A549 (cell line): ENCODE results near the gene CSTPP1.

Experiments used
- CBX2 ChIP-seq: fragments of 200-600 bp; sonication (generic); IDR thresholded peaks from 2 replicates; pipeline ENCODE4 v1.6.1; 2016; ENCODE audit warnings: low read depth, mild to moderate bottlenecking, borderline replicate concordance
- CEBPB ChIP-seq, 2 experiments: fragments of >200 bp in 1 of 2; sonication (Bioruptor Twin) in 1 of 2; formaldehyde crosslinking in 1 of 2; IDR thresholded peaks; 2 replicates each; pipeline ENCODE4 v1.6.1; 2012 to 2016
- CHD4 ChIP-seq: fragments of 200-600 bp; sonication (generic); IDR thresholded peaks from 2 replicates; pipeline ENCODE4 v1.6.1; 2016; ENCODE audit warnings: antibody characterized with exemption, mild to moderate bottlenecking, borderline replicate concordance
- EP300 ChIP-seq, 2 experiments: fragments of >200 bp; sonication (Bioruptor Twin); formaldehyde crosslinking; IDR thresholded peaks; 2 replicates in 1 of 2; 3 replicates in 1 of 2; pipeline ENCODE4 v1.6.1; 2016 to 2017
- ESRRA ChIP-seq: fragments of 150-350 bp; IDR thresholded peaks from 2 replicates; pipeline ENCODE4 v1.6.1; 2014; ENCODE audit warnings: mild to moderate bottlenecking, low read length, borderline replicate concordance
- JUNB ChIP-seq: fragments of >200 bp; sonication (Bioruptor Twin); formaldehyde crosslinking; IDR thresholded peaks from 2 replicates; pipeline ENCODE4 v1.6.1; 2016
- KDM5A ChIP-seq: fragments of 200-600 bp; sonication (generic); IDR thresholded peaks from 2 replicates; pipeline ENCODE4 v1.6.1; 2016; ENCODE audit warnings: antibody characterized with exemption, mild to moderate bottlenecking
- MYC ChIP-seq: IDR thresholded peaks from 2 replicates; pipeline ENCODE4 v1.6.1; 2012; ENCODE audit warnings: mild to moderate bottlenecking, inconsistent platforms, low read length, improper control_type of control experiment, borderline replicate concordance
- NR3C1 ChIP-seq: fragments of >200 bp; sonication (Bioruptor Twin); formaldehyde crosslinking; IDR thresholded peaks from 3 replicates; pipeline ENCODE4 v1.6.1; 2017
- PHF8 ChIP-seq: fragments of 200-600 bp; sonication (generic); IDR thresholded peaks from 2 replicates; pipeline ENCODE4 v1.6.1; 2016; ENCODE audit warnings: low read depth, mild to moderate bottlenecking, antibody characterized with exemption, moderate library complexity, borderline replicate concordance
- POLR2A ChIP-seq: IDR thresholded peaks from 2 replicates; pipeline ENCODE4 v1.6.1; 2012; ENCODE audit warnings: mild to moderate bottlenecking, low read length
- RFX5 ChIP-seq: fragments of 450-650 bp; IDR thresholded peaks from 2 replicates; pipeline ENCODE4 v1.7.1; 2014; ENCODE audit warnings: antibody characterized with exemption, mild to moderate bottlenecking, moderate library complexity
- TF ChIP-seq, protein P1 (sequence below): fragments of >200 bp; sonication (Bioruptor Twin); formaldehyde crosslinking; IDR thresholded peaks from 3 replicates; pipeline ENCODE4 v1.5.1; 2016
- TF ChIP-seq, protein P2 (sequence below): fragments of 450-650 bp; IDR thresholded peaks from 2 replicates; pipeline ENCODE4 v1.6.1; 2014; ENCODE audit warnings: antibody characterized with exemption

- TF ChIP-seq, protein P1, sequence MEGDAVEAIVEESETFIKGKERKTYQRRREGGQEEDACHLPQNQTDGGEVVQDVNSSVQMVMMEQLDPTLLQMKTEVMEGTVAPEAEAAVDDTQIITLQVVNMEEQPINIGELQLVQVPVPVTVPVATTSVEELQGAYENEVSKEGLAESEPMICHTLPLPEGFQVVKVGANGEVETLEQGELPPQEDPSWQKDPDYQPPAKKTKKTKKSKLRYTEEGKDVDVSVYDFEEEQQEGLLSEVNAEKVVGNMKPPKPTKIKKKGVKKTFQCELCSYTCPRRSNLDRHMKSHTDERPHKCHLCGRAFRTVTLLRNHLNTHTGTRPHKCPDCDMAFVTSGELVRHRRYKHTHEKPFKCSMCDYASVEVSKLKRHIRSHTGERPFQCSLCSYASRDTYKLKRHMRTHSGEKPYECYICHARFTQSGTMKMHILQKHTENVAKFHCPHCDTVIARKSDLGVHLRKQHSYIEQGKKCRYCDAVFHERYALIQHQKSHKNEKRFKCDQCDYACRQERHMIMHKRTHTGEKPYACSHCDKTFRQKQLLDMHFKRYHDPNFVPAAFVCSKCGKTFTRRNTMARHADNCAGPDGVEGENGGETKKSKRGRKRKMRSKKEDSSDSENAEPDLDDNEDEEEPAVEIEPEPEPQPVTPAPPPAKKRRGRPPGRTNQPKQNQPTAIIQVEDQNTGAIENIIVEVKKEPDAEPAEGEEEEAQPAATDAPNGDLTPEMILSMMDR = no peak
- TF ChIP-seq CBX2 (no peak), POLR2A (no peak), PHF8 (no peak), CEBPB (IDR thresholded peaks at IDR 0.05) (no peak), RFX5 (no peak), ESRRA (no peak), KDM5A (no peak), CHD4 (no peak), NR3C1 (no peak), MYC (no peak), EP300 (IDR thresholded peaks at IDR 0.05) (no peak), JUNB (no peak)
- TF ChIP-seq, protein P2, sequence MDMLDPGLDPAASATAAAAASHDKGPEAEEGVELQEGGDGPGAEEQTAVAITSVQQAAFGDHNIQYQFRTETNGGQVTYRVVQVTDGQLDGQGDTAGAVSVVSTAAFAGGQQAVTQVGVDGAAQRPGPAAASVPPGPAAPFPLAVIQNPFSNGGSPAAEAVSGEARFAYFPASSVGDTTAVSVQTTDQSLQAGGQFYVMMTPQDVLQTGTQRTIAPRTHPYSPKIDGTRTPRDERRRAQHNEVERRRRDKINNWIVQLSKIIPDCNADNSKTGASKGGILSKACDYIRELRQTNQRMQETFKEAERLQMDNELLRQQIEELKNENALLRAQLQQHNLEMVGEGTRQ = no peak
Measured at GRCh38 chr11:47055534-47055933, 119.0 kb downstream of the CSTPP1 start.
